HG03135 (cell line): ENCODE data around the gene SGSM2.

ENCODE experiments used
- ATAC-seq: cut with Tn5 transposase; IDR thresholded peaks from one replicate; pipeline ENCODE4 v1.9.1; 2021; ENCODE audit warnings: mild to moderate bottlenecking, moderate library complexity; ENCODE audit not compliant: unreplicated experiment

SGSM2 gene

DNA sequence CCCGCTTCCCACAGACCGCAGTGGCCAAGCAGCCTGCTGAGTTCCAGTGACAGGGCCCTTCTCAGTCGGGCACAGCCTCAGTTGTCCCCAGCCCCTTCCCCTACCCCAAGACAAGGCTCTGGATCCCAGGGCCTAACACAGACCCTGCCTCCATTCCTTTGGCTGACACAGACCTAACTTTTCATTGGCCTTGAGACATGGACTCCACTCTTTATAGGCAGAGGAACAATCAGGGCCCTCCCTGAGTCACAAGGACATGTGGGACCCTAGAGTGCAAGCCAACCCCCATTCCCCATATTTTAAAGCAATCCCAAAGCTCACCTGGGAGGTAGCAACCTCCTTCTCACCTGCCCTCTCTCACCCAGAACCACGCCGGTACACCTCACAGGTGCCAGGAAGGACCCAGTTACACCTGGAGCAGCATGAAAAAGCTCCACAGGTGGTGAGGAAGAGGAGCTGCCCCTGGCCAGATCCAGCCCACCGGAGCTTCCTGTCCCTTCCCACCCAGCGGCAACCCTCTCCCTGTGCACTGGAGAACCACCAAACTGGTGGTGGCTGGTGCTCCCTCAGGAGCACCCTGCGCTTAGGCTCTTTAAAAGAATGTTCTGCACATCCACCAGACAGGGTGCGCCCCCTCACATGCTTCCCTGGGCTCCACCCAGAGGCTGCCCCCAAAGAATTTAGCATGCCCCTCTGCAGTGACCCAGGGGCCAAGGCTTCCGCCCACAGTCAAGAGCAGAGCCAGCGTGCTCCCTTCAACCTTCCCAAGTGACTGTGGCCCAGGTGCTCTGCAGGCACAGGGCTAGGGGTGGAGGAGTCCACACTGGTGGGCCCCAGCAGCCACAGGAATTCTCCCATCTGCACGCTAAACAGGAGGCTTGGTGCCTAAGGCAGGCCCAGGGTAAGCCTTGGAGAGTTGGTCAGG, 60.2 kb downstream of the SGSM2 start:
- ATAC-seq, result no peak

- no peak for ATAC-seq
These were observed 60.9 kb downstream of the SGSM2 start for GRCh38 chr17:2398182-2398581.

- no peak for ATAC-seq
These were observed 61.6 kb downstream of the SGSM2 start for GRCh38 chr17:2398655-2399571.

DNA sequence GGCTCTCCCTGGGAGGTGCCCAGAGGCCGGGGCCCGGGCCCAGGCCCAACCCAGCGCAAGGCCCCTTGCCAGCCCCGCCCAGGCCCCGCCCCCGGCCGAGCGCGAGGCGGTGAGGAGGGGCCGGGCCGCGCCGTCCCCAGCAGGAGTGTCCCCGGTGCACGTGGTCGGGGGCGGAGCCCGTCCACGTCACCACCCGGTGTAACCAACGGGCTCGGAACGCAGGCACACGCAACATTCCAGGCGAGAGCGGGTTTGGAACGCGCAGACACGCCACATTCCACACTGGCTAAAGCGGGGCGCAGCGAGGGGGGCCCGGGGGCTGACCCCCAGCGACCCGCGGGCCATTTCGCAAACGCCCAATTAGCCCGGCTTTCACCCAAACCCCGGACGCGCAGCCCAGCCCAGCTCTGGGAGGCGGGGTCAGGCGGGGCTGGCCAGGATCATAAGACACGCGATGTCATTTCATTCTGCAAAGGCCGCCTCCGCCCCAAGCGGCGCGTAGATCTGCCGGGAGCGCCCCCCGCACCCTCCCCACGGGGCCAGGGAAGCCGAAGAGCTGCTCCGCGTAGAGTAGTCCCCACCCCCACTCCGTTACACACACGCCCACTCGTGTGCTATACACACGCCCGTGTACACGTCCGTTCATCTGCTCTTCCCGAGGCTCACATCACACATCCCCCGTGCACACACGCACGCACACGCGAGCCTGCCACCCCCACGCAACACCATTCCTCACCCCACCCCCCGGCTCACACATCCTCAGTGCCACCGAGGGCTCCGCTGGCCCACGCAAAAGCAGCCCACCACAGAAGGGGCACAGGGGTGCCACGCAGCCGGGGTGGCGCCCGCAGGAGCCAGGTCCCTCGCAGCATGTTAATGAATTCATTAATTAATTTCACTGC, 62.5 kb downstream of the SGSM2 start:
- ATAC-seq, result peak; percentile 36

DNA sequence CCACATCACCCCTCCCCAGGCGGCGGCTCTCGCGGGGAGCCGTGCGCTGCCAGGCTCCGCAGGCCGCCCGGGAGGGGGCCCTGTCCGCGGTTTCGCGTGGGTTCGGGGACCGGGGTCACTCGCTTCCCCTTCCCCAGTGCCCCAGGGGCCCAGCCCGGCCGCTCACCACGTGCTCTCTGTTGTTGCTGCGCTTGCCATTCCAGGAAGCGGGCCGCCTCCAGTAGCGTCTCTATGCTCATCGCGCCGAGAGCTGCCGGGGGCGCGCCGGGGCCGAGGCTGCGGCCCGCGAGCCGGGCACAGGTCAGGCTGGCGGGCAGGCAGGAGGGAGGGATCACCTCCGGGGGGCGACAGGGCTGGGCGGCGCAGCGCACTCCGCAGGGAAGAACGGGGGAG, 63.2 kb downstream of the SGSM2 start:
- ATAC-seq, result no peak

- ATAC-seq, result peak; percentile 37
These were observed 63.6 kb downstream of the SGSM2 start, which contains the start of gene MNT for GRCh38 chr17:2400877-2401425. MNT (minus strand) TSS chr17:2401060; CDS start chr17:2400712, 348 bp downstream.

DNA sequence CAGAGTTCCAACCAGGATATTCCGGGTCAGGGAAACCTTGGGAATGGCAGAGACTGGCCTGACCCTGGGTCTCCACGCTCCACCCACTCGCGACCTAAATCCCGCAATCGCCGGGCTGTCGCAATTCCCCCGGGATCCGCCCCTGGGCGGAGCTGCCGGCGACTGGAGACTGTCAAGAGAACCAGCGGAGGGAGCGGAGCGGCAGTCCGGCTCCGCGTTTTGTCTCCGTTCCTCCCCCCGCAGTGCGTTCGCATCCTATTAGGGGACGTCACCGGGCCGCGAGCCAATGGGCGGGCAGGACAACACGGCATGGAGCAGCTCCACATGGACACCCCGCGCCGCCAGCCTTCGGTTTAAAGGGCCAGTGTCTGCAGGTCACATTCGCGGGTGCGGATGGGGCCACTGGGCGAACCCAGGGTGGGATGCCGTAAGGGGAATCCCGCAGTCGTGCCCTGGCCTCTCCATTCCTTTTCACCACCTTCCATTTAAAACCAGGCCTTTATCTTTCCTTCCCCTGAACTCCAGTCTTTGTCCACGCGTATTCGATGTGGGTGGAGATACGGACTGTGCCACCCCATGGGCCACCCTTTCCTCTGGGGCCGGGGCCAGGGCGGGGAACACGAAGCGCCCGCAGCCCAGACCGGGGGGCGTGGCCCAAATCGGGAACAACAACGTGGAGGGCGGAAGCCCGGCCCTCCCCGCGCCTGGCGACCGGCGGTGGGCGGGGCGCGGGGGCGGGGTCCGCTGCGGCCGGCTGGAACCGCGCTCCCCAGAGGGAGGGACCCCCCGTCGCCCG, 64.3 kb downstream of the SGSM2 start:
- ATAC-seq, result peak; percentile 52

DNA sequence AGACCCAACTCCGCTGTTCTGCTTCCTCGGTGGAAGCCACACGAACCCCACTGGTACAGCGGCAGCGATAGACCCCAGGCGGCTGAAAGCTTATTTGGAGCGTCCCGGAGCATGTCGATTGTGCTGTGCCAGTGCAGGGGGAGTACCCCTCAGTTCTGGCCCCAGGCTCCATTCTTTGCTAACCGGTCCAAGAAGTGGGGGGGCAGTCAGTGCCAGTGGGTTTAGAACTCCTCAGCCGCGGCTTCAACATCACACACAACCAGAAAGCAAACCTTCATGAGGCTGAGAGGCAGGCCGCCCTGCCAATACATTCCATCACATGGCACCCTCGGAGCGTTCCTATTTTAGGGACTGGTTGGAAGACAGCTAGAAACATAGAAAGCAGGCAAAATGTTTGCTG, 65.2 kb downstream of the SGSM2 start:
- ATAC-seq, result no peak

GRCh38 chr17:2403044-2403443, 65.7 kb downstream of the SGSM2 start:
- ATAC-seq, result no peak

GRCh38 chr17:2405247-2405926, 68.1 kb downstream of the SGSM2 start:
- no peak for ATAC-seq

DNA sequence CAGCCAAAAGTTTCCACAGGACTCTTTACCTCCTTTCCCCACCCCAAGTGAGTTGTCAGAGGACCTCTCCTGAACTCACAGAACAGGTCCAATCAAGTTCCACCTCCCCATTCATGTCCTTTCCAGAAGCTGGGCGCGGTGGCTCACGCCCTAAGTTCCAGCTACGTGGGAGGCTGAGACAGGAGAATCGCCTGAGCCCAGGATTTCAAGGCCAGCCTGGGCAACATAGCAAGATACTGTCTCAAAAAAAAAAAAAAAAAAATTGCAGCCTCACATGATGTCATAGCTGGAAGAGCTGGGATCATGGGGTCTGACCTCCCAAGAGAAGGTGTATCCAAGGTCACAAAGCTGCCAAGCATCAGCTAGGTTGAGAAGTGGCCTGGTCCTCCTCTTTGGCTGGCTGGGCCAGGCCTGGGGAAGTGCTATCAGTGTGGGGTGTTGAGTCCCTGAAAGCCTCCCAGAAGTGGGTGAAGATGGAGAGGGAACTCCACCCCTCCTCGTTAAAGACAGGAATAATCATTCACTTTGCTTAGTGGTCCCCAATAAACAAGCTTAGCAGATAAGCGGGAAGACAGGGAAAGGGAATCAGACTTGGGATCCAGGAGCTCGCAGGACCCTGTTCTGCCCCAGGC, 69.1 kb downstream of the SGSM2 start:
- ATAC-seq, result no peak

GRCh38 chr17:2406903-2407790, 69.8 kb downstream of the SGSM2 start:
- no peak for ATAC-seq

DNA sequence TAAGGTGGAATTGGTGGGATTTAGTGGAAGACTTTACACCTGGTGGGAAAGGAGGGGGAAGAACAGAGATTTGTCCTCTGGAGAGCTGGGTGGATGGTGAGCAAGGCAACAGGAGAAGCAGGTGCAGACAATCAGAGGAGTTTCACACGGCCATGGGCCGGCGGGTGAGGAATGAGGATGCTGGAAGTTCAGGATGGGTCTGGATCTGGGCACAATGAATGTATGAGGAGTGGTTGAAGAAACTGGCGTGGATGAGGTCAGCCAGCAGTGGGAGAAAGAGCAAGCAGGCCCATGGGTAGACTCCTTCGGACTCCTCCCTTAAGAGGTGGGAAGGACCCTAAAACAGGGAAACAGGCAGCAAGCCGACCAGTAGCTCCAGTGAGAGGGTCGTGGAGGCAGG, 73.7 kb downstream of the SGSM2 start:
- ATAC-seq, result no peak

- ATAC-seq, result no peak
These were observed 75.3 kb downstream of the SGSM2 start for GRCh38 chr17:2412561-2413021.

DNA sequence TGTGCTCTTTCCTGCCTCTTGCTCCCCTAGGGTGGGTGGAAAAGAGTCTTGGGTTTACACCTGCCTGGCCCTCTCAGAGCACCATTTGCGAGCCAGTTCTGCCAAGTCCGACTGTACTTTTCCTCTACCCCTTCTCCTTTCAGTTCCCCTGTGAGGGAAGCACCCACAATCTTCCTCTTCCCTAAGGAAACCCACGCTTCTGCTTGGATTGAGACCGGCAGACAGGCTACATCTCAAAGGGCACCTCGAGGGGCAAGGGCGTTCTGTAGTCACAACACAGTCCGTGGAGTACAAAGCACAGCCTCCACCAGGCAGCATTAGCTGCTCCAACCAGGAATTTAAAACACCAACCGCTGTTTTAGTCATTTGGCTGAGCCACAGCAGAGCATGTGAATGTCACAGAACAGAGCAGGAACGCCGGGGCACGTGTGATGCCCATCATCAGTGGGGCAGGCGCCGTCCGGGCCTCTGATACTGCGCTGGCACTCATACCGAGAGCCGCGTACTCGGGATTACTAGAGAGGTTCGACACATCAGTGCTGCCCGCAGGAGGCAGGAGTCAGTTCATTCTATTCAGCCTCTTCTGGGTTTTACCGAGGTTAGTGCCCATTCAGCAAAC, 77.3 kb downstream of the SGSM2 start:
- ATAC-seq, result no peak

DNA sequence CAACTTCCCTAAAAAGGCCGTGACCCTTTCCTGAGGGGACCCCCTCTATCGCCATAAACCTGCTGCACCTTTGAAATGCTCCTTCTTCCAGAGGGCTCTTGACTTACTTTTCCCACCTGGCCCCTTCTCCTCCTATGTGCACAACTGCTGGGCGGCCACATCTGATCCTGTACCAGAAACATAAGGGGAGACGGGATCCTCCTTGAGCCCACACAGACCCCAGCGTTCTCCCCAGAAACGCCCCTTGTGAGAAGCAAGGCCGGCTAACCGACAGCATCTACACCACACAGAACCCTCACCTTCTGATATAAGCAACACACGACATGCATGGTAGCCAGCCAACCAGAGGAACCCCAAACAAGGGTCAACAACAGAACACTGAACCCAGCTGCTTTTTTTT, 77.8 kb downstream of the SGSM2 start:
- ATAC-seq, result no peak
